ENCODE results near the gene CDR2L.

DNA sequence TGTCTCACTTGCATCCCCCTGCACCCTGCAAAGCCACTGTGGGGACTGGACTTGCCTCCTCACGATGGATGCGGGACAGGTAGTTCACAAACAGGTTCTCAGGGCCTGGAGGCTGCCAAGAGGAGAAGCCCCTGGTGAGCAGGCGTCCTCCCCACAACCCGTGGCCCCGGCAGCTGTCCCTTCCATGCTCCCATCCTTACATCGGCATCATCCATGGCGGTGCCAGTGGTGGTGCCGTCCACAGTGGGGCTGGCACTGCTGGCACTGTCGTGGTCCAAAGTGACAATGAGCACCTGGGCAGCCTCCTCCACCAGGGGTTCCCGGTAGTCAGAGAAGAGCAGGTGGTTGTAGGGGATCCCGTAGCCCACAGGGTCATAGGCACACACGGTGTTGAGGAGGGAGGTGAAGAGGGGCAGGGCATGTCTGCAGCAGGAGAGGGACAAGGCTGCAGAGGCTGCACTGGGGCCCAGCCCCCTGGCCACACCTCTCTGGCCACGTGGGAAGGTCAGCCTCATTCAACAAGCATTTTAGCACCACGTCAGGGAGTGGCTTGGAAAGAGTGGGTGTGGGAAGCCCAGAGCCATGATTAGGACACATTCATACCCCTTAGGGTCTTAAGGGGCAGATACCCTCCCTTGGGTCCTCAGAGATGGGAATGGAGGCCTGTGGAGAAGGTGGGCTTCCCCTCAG lies 27.5 kb upstream of the CDR2L start:
- TF ChIP-seq, protein P1, sequence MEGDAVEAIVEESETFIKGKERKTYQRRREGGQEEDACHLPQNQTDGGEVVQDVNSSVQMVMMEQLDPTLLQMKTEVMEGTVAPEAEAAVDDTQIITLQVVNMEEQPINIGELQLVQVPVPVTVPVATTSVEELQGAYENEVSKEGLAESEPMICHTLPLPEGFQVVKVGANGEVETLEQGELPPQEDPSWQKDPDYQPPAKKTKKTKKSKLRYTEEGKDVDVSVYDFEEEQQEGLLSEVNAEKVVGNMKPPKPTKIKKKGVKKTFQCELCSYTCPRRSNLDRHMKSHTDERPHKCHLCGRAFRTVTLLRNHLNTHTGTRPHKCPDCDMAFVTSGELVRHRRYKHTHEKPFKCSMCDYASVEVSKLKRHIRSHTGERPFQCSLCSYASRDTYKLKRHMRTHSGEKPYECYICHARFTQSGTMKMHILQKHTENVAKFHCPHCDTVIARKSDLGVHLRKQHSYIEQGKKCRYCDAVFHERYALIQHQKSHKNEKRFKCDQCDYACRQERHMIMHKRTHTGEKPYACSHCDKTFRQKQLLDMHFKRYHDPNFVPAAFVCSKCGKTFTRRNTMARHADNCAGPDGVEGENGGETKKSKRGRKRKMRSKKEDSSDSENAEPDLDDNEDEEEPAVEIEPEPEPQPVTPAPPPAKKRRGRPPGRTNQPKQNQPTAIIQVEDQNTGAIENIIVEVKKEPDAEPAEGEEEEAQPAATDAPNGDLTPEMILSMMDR (IDR thresholded peaks at IDR 0.05; ENCODE audit: low read depth, low read length, poor library complexity, severe bottlenecking) = no peak
- TF ChIP-seq EZH2phosphoT487 (IDR thresholded peaks at IDR 0.05; ENCODE audit: borderline replicate concordance, low read length) = no peak

Measured in DOHH2 (cell line).